OCI-M1 (cell line): ENCODE data around the gene FUS.
"Not testable (repeated sequence)": the region's sequence is repeated elsewhere in the genome, so short reads cannot be mapped to it uniquely, and the experiment has no call there.

Experiments
- DNase-seq: peaks from one replicate; lab custom pipeline; 2025; lab: John Stamatoyannopoulos, UW

FUS gene

GRCh38 chr16:31179747-31180459, at the start of gene FUS:
FUS (plus strand) TSS chr16:31180139; CDS start chr16:31180215, 76 bp downstream.
- DNase-seq: peak; percentile 97

- DNase-seq: no peak
These were observed 49.5 kb upstream of the FUS start for GRCh38 chr16:31130336-31130891.

GRCh38 chr16:31130899-31131298, 49.0 kb upstream of the FUS start:
- no peak for DNase-seq

GRCh38 chr16:31131416-31131815, 48.5 kb upstream of the FUS start:
- DNase-seq: no peak

GRCh38 chr16:31131841-31132271, 48.1 kb upstream of the FUS start:
- DNase-seq: no peak

- no peak for DNase-seq
These were observed 47.5 kb upstream of the FUS start for GRCh38 chr16:31132303-31132979.

- no peak for DNase-seq
These were observed 46.9 kb upstream of the FUS start for GRCh38 chr16:31133046-31133501.

- peak; percentile 62 for DNase-seq
These were observed 45.8 kb upstream of the FUS start for GRCh38 chr16:31134091-31134571.

- DNase-seq: no peak
These were observed 45.1 kb upstream of the FUS start for GRCh38 chr16:31134625-31135534.

GRCh38 chr16:31135535-31136286, 44.2 kb upstream of the FUS start, which contains the start of gene PRSS8:
PRSS8 (minus strand) TSS chr16:31135727; CDS start chr16:31135498, 229 bp downstream.
- peak; percentile 29 for DNase-seq

GRCh38 chr16:31136287-31136662, 43.7 kb upstream of the FUS start:
- no peak for DNase-seq

GRCh38 chr16:31136822-31137499, 43.0 kb upstream of the FUS start:
- DNase-seq: not testable (repeated sequence)

- DNase-seq: no peak
These were observed 41.0 kb upstream of the FUS start for GRCh38 chr16:31138621-31139578.

GRCh38 chr16:31141071-31141469, 38.9 kb upstream of the FUS start:
- not testable (repeated sequence) for DNase-seq

GRCh38 chr16:31141489-31142108, 38.3 kb upstream of the FUS start:
- no peak for DNase-seq

- peak; percentile 100 for DNase-seq
These were observed 37.6 kb upstream of the FUS start for GRCh38 chr16:31142109-31143010.

- no peak for DNase-seq
These were observed 36.8 kb upstream of the FUS start for GRCh38 chr16:31143011-31143693.
